Heart left ventricle (tissue), 16 donors: Measurements from ENCODE around the gene CHRDL2. TPM values are rescaled to one million over a fixed set of nuclear protein-coding genes. Genes with fewer than 3 reads are reported as not detected.

Experiments
- ATAC-seq, 4 donors: fragments of 200-7000 bp; cut with Tn5 transposase; one replicate each; pipeline ENCODE4 v1.9.1; 2020 to 2022; ENCODE audit warnings: moderate library complexity in 4 of 4, mild to moderate bottlenecking in 3 of 4, moderate number of reproducible peaks in 1 of 4
- DNase-seq, 5 donors: peaks; one replicate each; pipeline ENCODE4 v3.0.0-alpha.2; 2020
- H3K27ac ChIP-seq, 12 donors: fragments of 200-600 bp; sonication (generic) in 4 of 12; one replicate each; pipeline versions ENCODE4 v1.5.0 to v1.8.0; 2016 to 2022; ENCODE audit warnings: mild to moderate bottlenecking in 2 of 12
- H3K27me3 ChIP-seq, 9 donors: fragments of 200-600 bp; sonication (generic) in 2 of 9; one replicate each; pipeline versions ENCODE4 v1.5.1 to v1.8.0; 2016 to 2022; ENCODE audit warnings: mild to moderate bottlenecking in 3 of 9
- H3K36me3 ChIP-seq, 9 donors: fragments of 200-600 bp; sonication (generic) in 2 of 9; one replicate each; pipeline versions ENCODE4 v1.5.0 to v1.8.0; 2018 to 2022; ENCODE audit warnings: mild to moderate bottlenecking in 2 of 9
- H3K4me1 ChIP-seq, 12 donors: fragments of 200-600 bp; sonication (generic) in 4 of 12; one replicate each; pipeline versions ENCODE4 v1.5.0 to v1.8.0; 2016 to 2022; ENCODE audit warnings: mild to moderate bottlenecking in 3 of 12
- H3K4me3 ChIP-seq, 12 donors: fragments of 200-600 bp; sonication (generic) in 4 of 12; one replicate each; pipeline versions ENCODE4 v1.5.0 to v1.8.0; 2017 to 2022; ENCODE audit warnings: mild to moderate bottlenecking in 9 of 12, moderate library complexity in 4 of 12
- H3K9me3 ChIP-seq, 12 donors: fragments of 200-600 bp; sonication (generic) in 4 of 12; one replicate each; pipeline versions ENCODE4 v1.5.0 to v1.8.0; 2016 to 2022; ENCODE audit warnings: mild to moderate bottlenecking in 1 of 12
- POLR2A ChIP-seq, 2 donors: fragments of 450-650 bp; IDR thresholded peaks; one replicate each; pipeline ENCODE4 v1.6.1; 2017; ENCODE audit warnings: antibody characterized with exemption in 2 of 2, mild to moderate bottlenecking in 2 of 2, moderate library complexity in 2 of 2
- WGBS, 4 donors: extraction: QIAGEN DNeasy Blood & Tissue Kit in 2 of 4; methylation state at CpG; one replicate each; pipeline versions ENCODE4 v1.1.5 to v1.1.7; 2013 to 2018; 5-methylcytosine and 5-hydroxymethylcytosine counted together
- intact Hi-C, 10 donors: fragments of 100-400 bp; cut with DNase I; formaldehyde crosslinking; loops; one replicate each; pipeline versions ENCODE4 v1.11.1 to v1.14.2; 2022
- polyA plus RNA-seq, 2 donors: library from polyadenylated mRNA; stranded (reverse); fragments of 200-250 nt; gene quantifications; one replicate each; pipeline ENCODE4 v1.2.3, GENCODE V29; 2013
- total RNA-seq, 9 donors: library from RNA; depleted of rRNA in 2 of 9; stranded (reverse); fragments of >200 nt in 2 of 9; fragmentation: NEBNext Ultra II Directional in 3 of 9; extraction: Animal tissue kit (Norgen Biotek cat#: 25700) in 3 of 9; gene quantifications; one replicate each; pipeline versions ENCODE4 v1.1.0 to v1.2.4, GENCODE V29; 2016 to 2023
- TF ChIP-seq, protein P1 (sequence below), 12 donors: fragments of 200-600 bp; sonication (generic) in 4 of 12; IDR thresholded peaks; one replicate each; pipeline versions ENCODE4 v1.5.0 to v1.8.0; 2018 to 2022; ENCODE audit warnings: antibody characterized with exemption in 12 of 12, mild to moderate bottlenecking in 5 of 12
- donor health status: ischemic (EF 13 %, LVEDD 7.1; RV severe dilation, severe dysfunction).
- donor health status: healthy with polysubstance abuse.
- donor health status: DM: no; HTN: yes; CAD: no.
- donor health status: DM: no; HTN: no; CAD: no.
- donor health status: ischemic (EF 25% LVEDD 6.9; RV normal size, moderate dysfunction).
- donor health status: ischemic (EF 25% LVEDD 5.7; RV mildly dilated, moderate dysfunction).
- donor health status: healthy.
- donor health status: DM: yes; HTN: yes; CAD: no.
- donor health status: ischemic (EF 35%, LVEDD 5.7; RV mildly dilated, moderate dysfunction).
- donor health status: nonischemic (EF 11% LVEDD 7.7; RV severe dilation, severe dysfunction).
- donor health status: DM: yes; HTN: yes; CAD: no.
- donor health status: PGD.
- donor health status: ischemic (EF 29% LVEDD 5.4; RV normal size, mild dysfunction).
- donor health status: nonischemic (EF 23%, LVEDD 6.1; RV moderate dilation, normal function).

The CHRDL2 gene
- total and polyA plus RNA-seq, 11 donors, result 1.5 to 13.4 (median 3.4) TPM

DNA sequence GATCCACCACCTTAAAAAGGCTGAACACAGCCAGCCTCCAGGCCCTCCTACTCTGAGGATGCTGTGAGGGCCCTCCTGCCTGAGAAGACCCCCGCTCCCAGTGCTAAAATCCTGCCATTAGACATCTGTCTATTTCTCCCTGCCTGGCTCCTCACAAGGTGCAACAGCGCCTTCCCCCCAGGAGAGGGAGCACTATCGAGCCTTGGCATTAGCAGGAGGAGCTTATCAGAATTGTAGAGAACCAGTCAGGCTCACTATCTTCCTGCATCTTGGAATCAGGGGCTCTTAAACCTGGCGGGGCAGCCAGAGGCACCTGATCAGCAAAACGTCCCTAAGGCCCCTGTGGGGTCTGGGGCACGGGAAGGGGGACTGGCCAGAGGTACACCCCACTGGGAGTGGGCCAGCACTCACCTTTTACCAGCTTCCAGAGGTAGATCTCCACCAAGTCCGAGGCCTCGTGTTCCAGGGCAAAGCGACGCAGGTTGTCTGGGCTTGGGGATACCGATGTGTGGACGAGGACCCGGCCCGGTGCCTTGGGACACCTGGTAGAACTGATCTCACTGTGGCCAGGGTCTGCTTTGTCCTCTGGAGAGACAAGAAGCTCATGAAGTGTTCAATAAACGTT lies 28.7 kb downstream of the CHRDL2 start:
- whole genome bisulfite sequencing, 4 donors, result 47 to 53% (median 51%) methylated on average over 11 to 15 of the region's 15 CpGs
- intact Hi-C loops, result loop anchor here in 2 of 10 donors (2.0 to 5.0 kb wide), 2 partner anchors 24 to 35 kb away; no protein-coding TSS in a partner anchor
- Histone ChIP-seq H3K4me1 (peaks cover 0 to 7% (median 2%) of the 10 kb centered on the region in 12 donors), H3K27me3 (no peaks in the 10 kb centered on the region), H3K36me3 (no peaks in the 10 kb centered on the region), H3K4me3 (no peak overlapping the region), H3K9me3 (no peaks in the 10 kb centered on the region), H3K27ac (peak overlapping the region in 1 of 12 donors; percentile 38)
- TF ChIP-seq, protein P1, sequence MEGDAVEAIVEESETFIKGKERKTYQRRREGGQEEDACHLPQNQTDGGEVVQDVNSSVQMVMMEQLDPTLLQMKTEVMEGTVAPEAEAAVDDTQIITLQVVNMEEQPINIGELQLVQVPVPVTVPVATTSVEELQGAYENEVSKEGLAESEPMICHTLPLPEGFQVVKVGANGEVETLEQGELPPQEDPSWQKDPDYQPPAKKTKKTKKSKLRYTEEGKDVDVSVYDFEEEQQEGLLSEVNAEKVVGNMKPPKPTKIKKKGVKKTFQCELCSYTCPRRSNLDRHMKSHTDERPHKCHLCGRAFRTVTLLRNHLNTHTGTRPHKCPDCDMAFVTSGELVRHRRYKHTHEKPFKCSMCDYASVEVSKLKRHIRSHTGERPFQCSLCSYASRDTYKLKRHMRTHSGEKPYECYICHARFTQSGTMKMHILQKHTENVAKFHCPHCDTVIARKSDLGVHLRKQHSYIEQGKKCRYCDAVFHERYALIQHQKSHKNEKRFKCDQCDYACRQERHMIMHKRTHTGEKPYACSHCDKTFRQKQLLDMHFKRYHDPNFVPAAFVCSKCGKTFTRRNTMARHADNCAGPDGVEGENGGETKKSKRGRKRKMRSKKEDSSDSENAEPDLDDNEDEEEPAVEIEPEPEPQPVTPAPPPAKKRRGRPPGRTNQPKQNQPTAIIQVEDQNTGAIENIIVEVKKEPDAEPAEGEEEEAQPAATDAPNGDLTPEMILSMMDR (IDR thresholded peaks at IDR 0.05), result peak; percentile 75 to 96 (median 88)
- peak in 1 of 2 donors; percentile 8 for TF ChIP-seq POLR2A (IDR thresholded peaks at IDR 0.05)
- peak; percentile 54 to 78 (median 59) for DNase-seq
- peak in 3 of 4 donors; percentile 55 to 77 (median 68) for ATAC-seq

DNA sequence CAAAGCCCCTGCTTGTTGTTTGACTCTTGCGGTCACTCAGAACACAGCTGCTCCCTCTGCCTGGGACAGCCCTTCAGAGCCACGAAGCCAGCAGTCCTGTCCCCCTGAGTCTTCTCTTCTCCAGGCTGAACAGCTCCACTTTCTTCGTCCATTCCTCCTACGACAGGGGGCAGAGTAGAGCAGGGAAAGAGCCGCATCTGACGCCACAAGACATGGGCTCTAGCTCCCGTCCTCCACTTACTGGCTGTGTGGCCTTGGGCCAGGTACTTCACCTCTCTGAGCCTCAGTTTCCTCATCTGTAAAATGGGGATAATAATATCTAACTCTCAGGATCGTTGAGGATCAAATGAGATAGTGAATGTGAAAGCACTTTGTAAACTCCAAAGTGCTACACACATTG lies 29.9 kb downstream of the CHRDL2 start:
- no peaks in the 10 kb centered on the region for H3K36me3 ChIP-seq
- TF ChIP-seq, protein P1 (IDR thresholded peaks at IDR 0.05), result no peak
- no peak for TF ChIP-seq POLR2A (IDR thresholded peaks at IDR 0.05)
- no peaks in the 10 kb centered on the region for H3K9me3 ChIP-seq
- DNase-seq (no peak), ATAC-seq (no peak)
- 62 to 68% (median 64%) methylated on average over 8 of the region's 8 CpGs for WGBS, 4 donors
- H3K27ac ChIP-seq, result no peak overlapping the region
- no peaks in the 10 kb centered on the region for H3K27me3 ChIP-seq
- intact Hi-C loops, result loop anchor here in 1 of 10 donors (5.0 kb wide), 1 partner anchor 36 kb away; no protein-coding TSS in a partner anchor
- H3K4me3 ChIP-seq, result no peak overlapping the region
- H3K4me1 ChIP-seq, result peaks cover 0 to 18% (median 10%) of the 10 kb centered on the region in 12 donors

DNA sequence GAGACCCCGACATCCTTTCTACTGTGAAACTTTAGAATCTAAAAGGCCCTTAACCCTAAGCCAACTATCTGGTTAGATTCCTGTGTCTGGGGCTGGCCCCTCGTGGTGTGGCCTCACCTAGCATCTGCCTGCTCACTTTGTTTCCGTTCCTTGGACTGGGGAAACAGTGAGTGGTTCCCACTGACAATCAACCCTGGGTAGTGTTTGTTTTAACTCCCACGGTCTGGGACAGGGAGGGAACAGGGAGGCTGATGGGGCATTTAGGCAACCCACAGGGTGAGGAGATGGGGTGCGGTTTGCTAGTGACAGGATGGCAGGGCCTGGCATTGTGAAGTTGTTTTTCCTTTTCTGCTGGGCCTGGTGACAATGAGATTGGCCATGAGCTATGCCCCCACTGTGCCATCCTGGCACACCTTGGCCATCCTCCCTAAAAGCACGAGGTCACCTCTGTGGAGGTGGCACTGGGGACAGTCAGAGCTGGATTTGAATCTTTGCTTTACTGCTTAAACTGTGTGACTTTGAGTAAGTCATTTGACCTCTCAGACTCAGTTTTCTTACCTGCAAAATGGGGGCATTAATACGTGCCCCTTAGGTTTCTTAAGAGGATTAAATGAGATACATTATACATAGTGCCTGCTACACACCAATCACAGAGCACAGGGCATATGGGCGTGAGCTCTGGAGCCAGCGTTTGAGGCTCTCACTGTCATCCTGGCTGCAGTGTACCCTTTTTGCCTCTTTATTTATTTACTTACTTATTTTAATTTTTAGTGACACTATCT lies 31.4 kb downstream of the CHRDL2 start:
- ATAC-seq (no peak), DNase-seq (no peak)
- Histone ChIP-seq H3K27me3 (no peaks in the 10 kb centered on the region), H3K9me3 (no peaks in the 10 kb centered on the region), H3K4me1 (peaks cover 0 to 23% (median 14%) of the 10 kb centered on the region in 12 donors), H3K36me3 (no peaks in the 10 kb centered on the region), H3K27ac (no peak overlapping the region), H3K4me3 (no peak overlapping the region)
- intact Hi-C loops, result loop anchor here in 1 of 10 donors (5.0 kb wide), 1 partner anchor 37 kb away; no protein-coding TSS in a partner anchor
- WGBS, 4 donors, result 86 to 92% (median 89%) methylated on average over 8 to 9 of the region's 9 CpGs
- TF ChIP-seq, protein P1 (IDR thresholded peaks at IDR 0.05), result no peak
- TF ChIP-seq POLR2A (IDR thresholded peaks at IDR 0.05), result no peak

DNA sequence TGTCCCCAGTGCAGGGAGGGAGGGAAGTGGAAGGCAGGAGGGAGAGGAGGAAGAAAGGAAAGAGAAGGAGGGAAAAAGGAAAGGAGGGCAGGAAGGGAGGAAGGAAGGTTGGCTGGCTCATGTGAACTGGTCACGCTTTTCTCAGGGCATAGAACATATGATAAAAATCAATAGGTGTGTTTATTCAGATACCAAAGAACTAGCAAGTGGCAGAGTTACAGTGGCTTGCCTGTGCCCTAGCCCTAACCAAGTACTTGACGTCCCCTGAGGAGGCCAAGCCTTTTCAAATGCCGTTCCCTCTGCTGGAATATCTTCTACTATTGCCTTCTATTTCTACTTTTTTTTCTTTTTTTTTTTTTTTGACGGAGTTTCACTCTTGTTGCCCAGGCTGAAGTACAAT lies 33.5 kb downstream of the CHRDL2 start:
- TF ChIP-seq POLR2A (IDR thresholded peaks at IDR 0.05), result no peak
- TF ChIP-seq, protein P1 (IDR thresholded peaks at IDR 0.05), result no peak
- intact Hi-C loops, result no loop called here
- Histone ChIP-seq H3K27ac (peak overlapping the region; percentile 24 to 89 (median 74)), H3K36me3 (no peaks in the 10 kb centered on the region), H3K4me3 (no peak overlapping the region), H3K4me1 (peaks cover 0 to 23% (median 14%) of the 10 kb centered on the region in 12 donors), H3K9me3 (no peaks in the 10 kb centered on the region), H3K27me3 (no peaks in the 10 kb centered on the region)
- DNase-seq (no peak), ATAC-seq (no peak)
- 74 to 87% (median 81%) methylated on average over 4 of the region's 4 CpGs for WGBS, 4 donors
